HS-5 (cell line): ENCODE data around the gene FUOM.

ENCODE experiments used
- DNase-seq: peaks from one replicate; pipeline ENCODE4 v3.0.0-alpha.2; 2012; ENCODE audit warnings: low read depth

FUOM gene

GRCh38 chr10:133310399-133310755, 47.4 kb downstream of the FUOM start:
- no peak for DNase-seq

- DNase-seq, result no peak
These were observed 48.0 kb downstream of the FUOM start for GRCh38 chr10:133309720-133310398.

GRCh38 chr10:133309100-133309719, 48.6 kb downstream of the FUOM start:
- DNase-seq, result peak; percentile 72

DNA sequence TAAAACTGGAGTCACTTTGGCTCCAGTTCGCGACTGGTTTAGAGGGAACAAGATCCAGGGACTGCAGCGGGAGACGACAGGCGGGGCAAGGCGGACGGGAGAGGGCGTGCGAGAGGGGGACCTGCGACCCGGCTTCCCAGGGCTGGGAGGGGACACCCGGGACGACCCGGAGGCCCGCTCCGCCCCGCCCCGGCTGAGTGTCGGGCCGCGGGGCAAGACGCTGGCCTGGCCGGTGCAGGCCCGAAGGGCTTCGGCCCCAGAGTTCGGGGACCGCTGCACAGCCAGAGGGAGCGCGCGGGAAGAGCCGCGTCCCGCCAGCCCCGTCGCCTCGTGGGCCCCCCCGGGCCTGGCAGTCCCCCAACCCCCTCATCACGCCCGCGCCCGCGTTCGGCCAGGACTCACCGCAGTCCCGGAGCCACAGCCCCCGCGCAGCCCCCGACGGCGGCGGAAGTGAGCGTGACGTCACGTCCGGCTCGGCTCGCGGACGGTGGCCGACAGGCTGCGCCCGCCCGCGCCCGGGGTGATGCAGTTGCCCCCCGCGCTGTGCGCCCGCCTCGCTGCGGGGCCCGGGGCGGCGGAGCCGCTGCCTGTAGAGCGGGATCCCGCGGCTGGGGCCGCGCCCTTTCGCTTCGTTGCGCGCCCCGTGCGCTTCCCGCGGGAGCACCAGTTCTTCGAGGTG, 49.3 kb downstream of the FUOM start, which contains the start of the genes TUBGCP2 and ZNF511:
TSS of gene TUBGCP2 (minus strand) at position 452 of the 679 bp plus-strand sequence. CDS start 5,931 bp downstream, outside the sequence.
TSS of gene ZNF511 (plus strand) at position 494 of the 679 bp plus-strand sequence. CDS start at position 524, 30 bp downstream.
- no peak for DNase-seq

GRCh38 chr10:133307776-133308420, 49.9 kb downstream of the FUOM start:
- DNase-seq, result no peak

- no peak for DNase-seq
These were observed 50.9 kb downstream of the FUOM start for GRCh38 chr10:133306941-133307379.

GRCh38 chr10:133306097-133306476, 51.7 kb downstream of the FUOM start:
- DNase-seq, result no peak
